Right lobe of liver (tissue), 6 donors: Measurements from ENCODE around the gene COLGALT1. TPM values are rescaled to one million over a fixed set of nuclear protein-coding genes. Genes with fewer than 3 reads are reported as not detected.
A peak's percentile ranks its signal among the peaks of the same experiment; 100 is the strongest.

Source experiments
- ATAC-seq, 4 donors: fragments of 200-7000 bp; cut with Tn5 transposase; one replicate each; pipeline ENCODE4 v1.9.1; 2020; ENCODE audit warnings: mild to moderate bottlenecking in 4 of 4, moderate library complexity in 4 of 4
- DNase-seq, 3 donors: peaks; one replicate each; pipeline ENCODE4 v3.0.0-alpha.2; 2020
- H3K27ac ChIP-seq, 3 donors: fragments of 200-600 bp; one replicate each; pipeline ENCODE4 v1.8.0; 2022
- H3K27me3 ChIP-seq, 2 donors: fragments of 200-600 bp; one replicate each; pipeline ENCODE4 v1.8.0; 2022
- H3K36me3 ChIP-seq, 4 donors: fragments of 200-600 bp; sonication (generic) in 1 of 4; one replicate each; pipeline versions ENCODE4 v1.5.1 to v1.8.0; 2017 to 2022; ENCODE audit warnings: control low read depth in 1 of 4
- H3K4me1 ChIP-seq, 4 donors: fragments of 200-600 bp; sonication (generic) in 1 of 4; one replicate each; pipeline versions ENCODE4 v1.5.1 to v1.8.0; 2017 to 2022; ENCODE audit warnings: control low read depth in 1 of 4
- H3K4me3 ChIP-seq, 3 donors: fragments of 200-600 bp; one replicate each; pipeline ENCODE4 v1.8.0; 2022
- H3K9me3 ChIP-seq, 4 donors: fragments of 200-600 bp; sonication (generic) in 1 of 4; one replicate each; pipeline versions ENCODE4 v1.5.1 to v1.8.0; 2017 to 2022; ENCODE audit warnings: control low read depth in 1 of 4
- CTCF ChIP-seq, 4 donors: fragments of 200-600 bp in 3 of 4; fragments of 450-650 bp in 1 of 4; IDR thresholded peaks; one replicate each; pipeline versions ENCODE4 v1.5.1 to v1.8.0; 2016 to 2022; ENCODE audit warnings: antibody characterized with exemption in 4 of 4, mild to moderate bottlenecking in 2 of 4
- POLR2A ChIP-seq: fragments of 450-650 bp; IDR thresholded peaks from one replicate; pipeline ENCODE4 v1.6.1; 2017; ENCODE audit warnings: antibody characterized with exemption, mild to moderate bottlenecking
- WGBS: methylation state at CpG from one replicate; pipeline ENCODE4 v1.1.6; 2018; ENCODE audit warnings: low coverage, low lambda C conversion rate; ENCODE audit not compliant: insufficient coverage; ENCODE audit errors: missing lambda C conversion rate; 5-methylcytosine and 5-hydroxymethylcytosine counted together
- intact Hi-C, 2 donors: fragments of 100-400 bp; cut with DNase I; formaldehyde crosslinking; loops; one replicate each; pipeline versions ENCODE4 v1.11.2 to v1.14.1; 2022
- total RNA-seq, 6 experiments: library from RNA; depleted of rRNA in 2 of 6; stranded (reverse); fragments of >200 nt in 2 of 6; fragmentation: NEBNext Ultra II Directional in 3 of 6; extraction: Animal tissue kit (Norgen Biotek cat#: 25700) in 3 of 6; gene quantifications; one replicate each; pipeline versions ENCODE4 v1.1.0 to v1.2.4, GENCODE V29; 2016 to 2023
- donor health status: DM: no; HTN: yes; CAD: no.
- donor health status: DM: no; HTN: no; CAD: no.
- donor health status: DM: no; HTN: no; CAD: no.
- donor health status: DM: no; HTN: yes; CAD: no.
- donor health status: DM: no; HTN: yes; CAD: no.

COLGALT1 gene
- total RNA-seq, 6 experiments from 2014 or later, result 23.2 to 36.8 (median 31.1) TPM

GRCh38 chr19:17604372-17605025, 49.0 kb downstream of the COLGALT1 start:
- WGBS, result 55% methylated on average over 8 of the region's 8 CpGs
- Histone ChIP-seq H3K36me3 (no peaks in the 10 kb centered on the region), H3K4me3 (no peak overlapping the region), H3K27me3 (no peaks in the 10 kb centered on the region), H3K27ac (no peak overlapping the region), H3K4me1 (peaks cover 0 to 9% (median 0%) of the 10 kb centered on the region in 4 donors), H3K9me3 (no peaks in the 10 kb centered on the region)
- no peak for DNase-seq
- intact Hi-C loops, result no loop called here
- ATAC-seq, result peak in 1 of 4 donors; percentile 31
- TF ChIP-seq POLR2A, result no peak
- no peak for TF ChIP-seq CTCF (IDR thresholded peaks at IDR 0.05)

GRCh38 chr19:17605117-17605516, 49.7 kb downstream of the COLGALT1 start:
- H3K9me3 ChIP-seq, result no peaks in the 10 kb centered on the region
- DNase-seq (no peak), ATAC-seq (no peak)
- no peaks in the 10 kb centered on the region for H3K27me3 ChIP-seq
- peaks cover 0 to 9% (median 0%) of the 10 kb centered on the region in 4 donors for H3K4me1 ChIP-seq
- 88% methylated on average over 4 of the region's 8 CpGs for WGBS
- H3K36me3 ChIP-seq, result no peaks in the 10 kb centered on the region
- TF ChIP-seq POLR2A (no peak), CTCF (IDR thresholded peaks at IDR 0.05) (no peak)
- no peak overlapping the region for H3K4me3 ChIP-seq
- H3K27ac ChIP-seq, result no peak overlapping the region
- intact Hi-C loops, result no loop called here

- intact Hi-C loops, result no loop called here
- peak overlapping the region; percentile 16 to 43 (median 38) for H3K4me3 ChIP-seq
Measured at GRCh38 chr19:17605761-17606589, 50.5 kb downstream of the COLGALT1 start.

More at GRCh38 chr19:17605761-17606589, 50.5 kb downstream of the COLGALT1 start:
- Histone ChIP-seq H3K27me3 (no peaks in the 10 kb centered on the region), H3K9me3 (no peaks in the 10 kb centered on the region), H3K4me1 (peaks cover 0 to 9% (median 0%) of the 10 kb centered on the region in 4 donors), H3K27ac (peak overlapping the region in 1 of 3 donors; percentile 29), H3K36me3 (no peaks in the 10 kb centered on the region)
- 17% methylated on average over 23 of the region's 85 CpGs for WGBS
- ATAC-seq (peak; percentile 72 to 84 (median 82)), DNase-seq (peak; percentile 72 to 83 (median 80))
- TF ChIP-seq CTCF (IDR thresholded peaks at IDR 0.05) (peak; percentile 30 to 52 (median 40)), POLR2A (no peak)
